ENCODE measurements around the gene LRP5.

Gene LRP5

DNA sequence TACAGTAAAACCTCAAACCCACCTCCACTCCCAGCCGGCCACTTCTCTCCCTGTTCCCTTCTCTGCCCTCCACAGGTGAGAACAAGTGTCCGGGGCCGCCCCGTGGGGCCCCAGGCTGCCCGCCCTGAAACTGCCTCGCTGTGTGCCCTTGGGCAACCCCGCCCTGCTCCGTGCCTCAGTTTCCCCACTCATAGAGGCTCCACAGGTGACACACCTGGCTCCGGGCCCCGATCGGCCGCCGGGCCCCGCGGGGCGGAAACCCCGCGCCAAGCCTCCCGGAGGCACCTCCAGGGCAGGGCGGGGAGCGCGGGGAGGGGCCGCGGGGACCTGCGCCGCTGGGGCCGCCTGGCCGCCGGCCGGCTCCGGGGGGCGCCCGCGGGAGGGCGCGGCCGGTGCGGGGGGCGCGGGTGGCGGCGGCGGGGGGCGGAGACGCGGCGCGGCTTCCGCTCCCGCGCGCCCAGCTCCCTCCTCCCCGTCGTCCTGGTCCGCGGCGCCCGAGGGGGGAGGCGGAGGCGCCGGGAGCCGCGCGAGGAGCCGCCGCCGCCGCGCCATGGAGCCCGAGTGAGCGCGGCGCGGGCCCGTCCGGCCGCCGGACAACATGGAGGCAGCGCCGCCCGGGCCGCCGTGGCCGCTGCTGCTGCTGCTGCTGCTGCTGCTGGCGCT is at the start of gene LRP5:
Gene LRP5, plus strand, starts transcription at position 475 of the 663 bp plus-strand sequence. Its CDS starts 124 bp downstream, at position 599.
- no peak for DNase-seq

DNA sequence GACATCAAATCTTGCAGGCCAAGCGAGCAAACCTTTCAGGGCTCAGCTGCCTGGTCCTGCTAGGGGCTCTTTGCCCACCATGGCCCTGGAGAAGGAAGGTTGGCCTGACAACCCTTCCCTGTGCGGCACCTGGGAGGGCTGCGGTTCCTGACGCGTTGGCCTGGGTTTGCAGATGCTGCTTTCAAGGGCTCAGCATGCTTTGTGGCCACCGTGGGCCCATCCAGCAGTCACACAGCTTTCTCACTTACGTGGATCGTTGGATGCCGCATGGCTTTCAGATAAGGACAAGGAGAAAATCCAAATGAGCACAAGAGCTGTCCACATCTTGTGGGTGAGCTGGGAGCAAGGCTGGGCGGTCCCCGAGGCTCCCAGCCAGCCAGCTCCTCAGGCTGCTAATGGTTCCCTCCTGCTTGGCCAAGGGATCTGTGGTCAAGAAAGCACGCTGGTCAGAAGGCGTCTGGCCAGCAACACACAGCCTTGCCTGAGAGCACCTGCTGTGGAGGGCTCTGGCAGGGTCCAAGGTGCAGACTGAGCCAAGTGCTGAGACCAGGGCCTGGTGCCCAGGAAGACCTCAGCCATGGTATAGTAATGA is 48.9 kb upstream of the LRP5 start:
- no peak for DNase-seq

GRCh38 chr11:68264244-68264643 is 48.1 kb upstream of the LRP5 start:
- no peak for DNase-seq

- DNase-seq, result no peak
Measured at GRCh38 chr11:68264741-68265540, 47.5 kb upstream of the LRP5 start.

DNA sequence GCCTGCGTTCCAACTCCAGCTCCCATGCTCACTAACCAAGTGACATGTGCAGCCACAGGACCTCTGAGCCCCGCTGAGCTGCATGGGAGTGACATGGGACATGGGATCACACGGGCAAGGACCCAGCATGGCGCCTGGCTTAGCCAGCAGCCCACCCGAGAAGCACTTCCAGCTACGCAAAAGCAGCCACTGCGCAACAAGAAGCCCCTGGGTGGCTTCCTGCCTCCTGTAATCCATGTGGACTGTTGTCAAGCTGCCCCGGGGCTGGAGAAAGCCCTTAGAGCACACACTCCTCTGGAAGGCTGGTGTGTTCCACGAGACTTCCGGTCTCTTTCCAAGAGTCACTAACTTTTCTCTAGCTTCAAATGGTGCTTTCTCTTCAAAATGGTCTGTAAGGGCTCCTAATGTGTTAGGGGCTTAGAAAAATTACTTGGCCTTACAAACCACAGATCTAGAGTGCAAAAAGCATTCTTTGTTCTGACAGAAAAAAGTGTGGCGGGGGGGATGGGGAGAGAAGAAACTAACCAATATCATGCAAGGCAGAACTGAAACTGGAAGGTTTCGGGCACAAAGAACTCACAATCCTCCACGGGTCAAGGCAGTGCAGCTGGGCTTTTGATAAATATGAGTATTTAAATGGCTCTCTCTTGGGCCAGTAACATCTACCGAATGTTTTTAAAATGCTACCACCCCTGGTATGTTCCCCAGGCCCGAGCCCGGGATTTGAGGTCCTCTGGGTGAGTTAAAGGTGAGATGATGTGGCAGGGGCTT is 46.1 kb upstream of the LRP5 start:
- DNase-seq, result no peak

DNA sequence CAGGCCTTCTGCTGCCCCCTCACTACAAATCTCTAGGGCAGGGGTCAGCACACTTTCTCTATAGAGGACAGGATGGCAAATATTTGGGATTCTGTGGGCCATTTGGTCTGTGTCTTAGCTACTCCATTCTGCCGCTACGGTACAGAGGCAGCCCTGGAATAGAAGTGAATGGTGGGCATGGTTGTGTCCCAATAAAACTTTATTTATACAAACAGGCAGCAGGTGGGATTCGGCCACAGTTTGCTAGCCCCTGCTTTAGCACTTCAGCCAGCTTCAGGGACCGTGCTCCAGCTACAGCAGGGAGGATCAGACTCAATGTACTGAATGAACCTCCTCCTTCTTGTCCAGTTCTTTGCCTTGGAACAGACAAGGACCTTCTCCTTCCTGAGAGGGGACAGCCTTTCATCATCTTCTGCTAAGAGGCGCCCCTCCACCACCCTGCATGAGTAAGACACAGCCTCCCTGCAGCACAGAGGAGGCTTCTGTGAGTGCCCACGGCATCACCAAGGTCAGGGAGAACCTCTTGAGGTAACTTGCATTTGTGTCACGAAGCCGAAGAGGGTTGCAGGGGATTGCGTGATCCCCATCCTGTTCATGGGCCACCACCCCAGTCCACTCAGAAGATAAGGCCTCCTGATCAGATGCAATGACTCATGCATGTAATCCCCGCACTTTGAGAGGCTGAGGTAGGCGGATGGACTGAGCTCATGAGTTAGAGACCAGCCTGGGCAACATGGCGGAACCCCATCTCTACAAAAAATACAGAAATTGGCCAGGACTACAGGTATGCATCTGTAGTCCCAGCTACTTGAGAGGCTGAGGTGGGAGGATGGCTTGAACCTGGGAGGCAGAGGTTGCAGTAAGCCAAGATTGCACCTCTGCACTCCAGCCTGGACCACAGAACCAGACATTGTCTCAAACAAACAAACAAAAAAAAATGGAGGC is 45.2 kb upstream of the LRP5 start:
- no peak for DNase-seq

GRCh38 chr11:68267881-68268240 is 44.5 kb upstream of the LRP5 start:
- no peak for DNase-seq

GRCh38 chr11:68269414-68270081 is 42.8 kb upstream of the LRP5 start:
- DNase-seq, result no peak

GRCh38 chr11:68270196-68271022 is 42.0 kb upstream of the LRP5 start:
- no peak for DNase-seq

DNA sequence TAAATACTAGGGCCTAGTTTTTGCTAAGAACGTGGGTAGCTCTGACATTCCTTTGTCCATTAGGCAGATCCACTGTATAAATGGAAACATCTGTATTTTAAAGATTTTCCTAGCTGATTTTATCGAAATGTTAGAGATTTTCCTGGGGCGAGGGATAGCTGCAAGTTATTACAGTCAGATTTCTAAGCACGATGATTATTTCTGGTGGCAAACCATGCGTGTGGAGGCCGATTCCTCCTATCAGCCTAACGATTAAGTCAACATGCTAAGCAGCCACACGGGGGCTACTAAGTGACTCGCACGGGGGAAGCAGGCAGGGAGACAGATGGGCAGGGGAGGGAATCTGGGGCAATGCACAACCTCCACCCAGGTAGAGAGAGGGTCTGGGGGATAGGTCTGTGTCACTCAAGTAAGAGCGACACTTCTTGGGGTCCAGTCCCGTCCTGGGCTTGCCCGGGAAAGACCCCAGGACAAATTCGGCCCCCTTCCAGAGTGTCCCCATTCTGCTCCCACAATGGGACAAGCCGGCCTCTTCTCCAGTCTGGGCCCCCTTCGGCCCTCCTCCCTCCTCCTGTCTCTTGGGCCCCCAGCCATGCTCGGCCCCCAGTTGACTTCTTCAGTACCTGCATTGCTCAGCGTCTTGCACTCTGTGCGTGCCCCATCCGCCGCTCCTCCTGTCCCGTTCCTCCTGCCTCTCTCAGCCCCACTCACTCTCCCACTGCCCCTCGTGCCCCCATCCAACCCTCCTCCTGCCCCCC is 41.2 kb upstream of the LRP5 start:
- DNase-seq, result peak; percentile 40

DNA sequence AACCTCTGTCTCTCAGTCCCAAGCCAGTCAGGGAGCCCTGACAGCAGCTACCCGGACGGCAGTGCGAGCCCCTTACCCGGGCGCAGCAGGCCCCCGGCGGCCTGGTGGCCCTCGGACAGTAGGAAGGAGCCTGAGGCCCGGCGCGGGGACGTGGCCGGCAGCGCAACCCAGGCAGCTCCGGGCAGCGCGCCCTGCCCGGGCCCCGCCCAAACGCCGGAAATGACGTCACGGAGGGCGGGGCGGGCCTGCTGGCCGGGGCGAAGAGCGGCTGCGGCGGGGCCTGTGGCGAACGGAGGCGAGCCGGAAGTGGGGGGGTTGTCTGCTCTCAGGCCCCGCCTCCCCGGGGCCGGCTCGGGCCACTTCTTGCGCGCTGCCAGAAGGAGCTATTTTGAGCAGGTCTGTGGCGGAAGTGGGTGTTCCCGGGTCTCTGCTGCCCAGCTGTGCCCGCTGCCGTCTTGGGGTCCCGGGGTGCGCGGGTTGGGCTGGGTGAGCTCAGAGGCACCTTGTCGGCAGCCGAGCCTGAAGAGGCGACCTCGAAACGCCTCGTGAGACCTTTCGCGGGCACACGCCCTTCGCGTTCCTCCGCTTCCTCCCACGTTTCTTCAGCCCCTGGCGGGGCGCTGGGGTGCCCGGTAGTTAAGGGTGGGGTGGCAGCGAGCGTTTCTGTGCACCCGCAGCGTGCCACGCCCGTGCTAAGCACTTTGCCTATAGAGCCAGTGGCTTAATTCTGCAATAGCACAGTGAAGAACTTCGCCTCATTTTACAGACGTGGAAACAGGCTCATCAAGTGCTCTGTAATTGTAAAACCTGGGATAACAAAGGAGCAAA is 40.4 kb upstream of the LRP5 start, which contains the start of gene C11orf24:
Gene C11orf24, minus strand, starts transcription at position 193 of the 828 bp plus-strand sequence. CDS start 8,206 bp downstream, outside the sequence.
- peak; percentile 90 for DNase-seq

- DNase-seq, result no peak
Measured at GRCh38 chr11:68273026-68273738, 39.2 kb upstream of the LRP5 start.

GRCh38 chr11:68274306-68274705 is 38.1 kb upstream of the LRP5 start:
- no peak for DNase-seq

DNA sequence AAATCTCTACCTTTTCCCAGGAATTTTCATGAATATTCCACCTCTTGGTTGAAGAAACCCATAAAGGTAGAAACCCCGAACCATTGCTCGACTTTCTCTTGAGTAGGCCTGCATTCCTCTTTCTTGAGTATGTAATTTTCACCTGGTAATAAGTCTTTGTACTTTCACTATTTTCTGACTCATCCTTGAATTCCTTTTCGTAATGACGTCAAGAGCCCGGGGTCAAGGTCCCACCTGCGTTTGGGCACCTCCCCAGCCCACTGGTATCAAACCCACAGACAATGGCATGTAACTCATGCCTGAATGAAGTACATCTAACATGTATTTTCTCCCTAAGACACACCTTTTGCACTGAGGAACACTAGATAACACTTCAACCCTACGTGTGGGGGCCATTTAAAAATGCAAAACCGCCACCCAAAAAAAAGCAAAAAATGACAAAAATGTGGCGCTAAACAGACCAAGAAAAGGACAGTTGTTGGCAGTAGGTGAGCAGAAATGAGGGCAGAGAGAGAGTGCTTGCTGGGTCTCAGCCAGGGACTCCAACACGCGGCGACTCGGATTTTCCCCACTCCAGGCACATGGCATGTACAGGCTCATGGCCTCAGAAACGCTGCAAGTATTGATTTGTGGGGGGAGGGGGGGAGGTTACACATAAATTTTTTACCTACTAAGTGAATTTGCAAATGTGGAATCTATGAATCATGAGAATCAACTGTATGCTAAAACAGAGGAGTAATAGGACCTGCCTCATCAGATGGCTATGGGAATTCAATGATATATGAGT is 36.5 kb upstream of the LRP5 start:
- no peak for DNase-seq

GRCh38 chr11:68276861-68277260 is 35.5 kb upstream of the LRP5 start:
- no peak for DNase-seq

DNA sequence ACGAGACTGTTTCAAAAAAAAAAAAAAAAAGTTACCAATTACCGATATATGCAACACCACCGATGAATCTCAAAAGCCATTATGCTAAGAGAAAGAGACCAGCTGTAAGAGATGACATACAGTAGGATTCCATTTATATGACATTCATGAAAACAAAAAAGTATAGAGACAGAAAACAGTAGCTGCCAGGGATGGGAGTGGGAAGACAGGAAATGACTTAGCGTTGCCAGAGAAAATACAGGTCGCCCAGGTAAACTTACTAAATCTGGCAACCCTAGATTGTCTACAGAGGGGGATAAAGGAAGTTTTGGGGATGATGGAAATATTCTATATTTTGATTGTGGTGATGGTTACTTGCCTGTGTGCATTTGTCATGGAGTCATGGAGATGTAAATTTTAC is 32.7 kb upstream of the LRP5 start:
- DNase-seq, result no peak

Data from stimulated activated naive CD4-positive, alpha-beta T cell treated with Interleukin-2 at 50 U/mL for 16 hours (primary cell).